SH-SY5Y (cell line): ENCODE measurements around the gene ZKSCAN1.

Experiments
- GATA2 ChIP-seq: IDR thresholded peaks from 2 replicates; pipeline ENCODE4 v1.6.1; 2011; ENCODE audit warnings: mild to moderate bottlenecking, low read depth, low read length
- GATA3 ChIP-seq: IDR thresholded peaks from 2 replicates; pipeline ENCODE4 v1.6.1; 2011; ENCODE audit warnings: low read depth, mild to moderate bottlenecking, low read length, moderate library complexity

DNA sequence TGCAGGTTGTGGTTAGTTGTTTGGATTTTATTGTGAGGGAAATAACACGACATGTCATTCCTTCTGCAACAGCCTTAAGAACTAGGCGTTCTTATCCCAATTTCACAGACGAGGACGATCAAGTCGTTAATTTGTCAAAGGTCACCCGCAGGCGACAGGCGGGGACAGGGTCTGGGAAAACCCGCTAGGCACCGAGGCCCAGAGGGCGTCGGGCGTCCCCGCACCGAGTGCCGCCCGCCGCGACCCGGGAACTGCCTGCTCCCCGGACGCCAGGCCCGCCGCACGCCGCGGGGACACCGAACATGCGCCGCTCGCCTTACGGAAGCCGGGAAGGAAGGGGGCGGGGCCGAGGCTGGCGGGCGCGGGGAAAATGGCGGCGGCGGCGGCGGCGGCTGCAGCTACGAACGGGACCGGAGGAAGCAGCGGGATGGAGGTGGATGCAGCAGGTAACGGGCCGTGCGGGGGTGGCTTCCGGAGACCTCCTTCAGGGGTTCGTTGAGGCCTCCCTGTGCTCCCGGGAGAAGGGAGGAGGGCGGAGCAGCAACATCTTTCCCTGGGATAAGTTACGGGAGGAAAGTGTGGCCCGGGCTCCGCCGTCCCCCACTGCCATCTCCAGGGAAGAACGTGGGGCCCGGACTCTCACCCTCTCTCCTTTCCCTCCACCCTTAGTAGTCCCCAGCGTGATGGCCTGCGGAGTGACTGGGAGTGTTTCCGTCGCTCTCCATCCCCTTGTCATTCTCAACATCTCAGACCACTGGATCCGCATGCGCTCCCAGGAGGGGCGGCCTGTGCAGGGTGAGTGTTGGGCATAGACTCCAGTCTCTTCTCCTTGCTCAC is 73.4 kb downstream of the ZKSCAN1 start, which contains the start of gene COPS6:
- no peak for TF ChIP-seq GATA2
- TF ChIP-seq GATA3: no peak
